ENCODE measurements around the gene SDHC.
"Not testable (repeated sequence)": the region's sequence is repeated elsewhere in the genome, so short reads cannot be mapped to it uniquely, and the experiment has no call there.

Gene SDHC

DNA sequence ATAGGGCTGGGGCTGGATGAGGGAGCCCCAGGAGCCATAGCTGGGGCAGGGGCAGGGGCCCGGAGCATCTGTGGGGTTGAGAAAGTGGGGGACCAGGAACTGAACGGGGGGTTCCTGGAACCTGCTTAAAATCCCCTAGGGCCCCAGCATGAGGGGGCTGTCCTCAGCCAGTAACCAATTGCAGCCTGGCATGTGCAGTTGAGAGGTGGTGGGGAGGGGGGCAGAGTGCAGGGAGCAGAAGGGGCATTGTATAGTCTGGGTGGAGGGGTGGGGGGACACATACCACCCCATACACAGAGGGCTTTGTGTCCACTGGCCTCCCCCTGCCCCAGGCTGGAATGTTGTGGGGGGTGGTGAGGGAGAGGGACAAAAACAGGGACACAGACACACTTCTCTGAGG, 4.3 kb upstream of the SDHC start, which contains the start of gene MPZ:
TSS of gene MPZ (minus strand) at position 101 of the 400 bp plus-strand sequence. CDS start at position 38, 63 bp downstream.
- TF ChIP-seq, protein P1, sequence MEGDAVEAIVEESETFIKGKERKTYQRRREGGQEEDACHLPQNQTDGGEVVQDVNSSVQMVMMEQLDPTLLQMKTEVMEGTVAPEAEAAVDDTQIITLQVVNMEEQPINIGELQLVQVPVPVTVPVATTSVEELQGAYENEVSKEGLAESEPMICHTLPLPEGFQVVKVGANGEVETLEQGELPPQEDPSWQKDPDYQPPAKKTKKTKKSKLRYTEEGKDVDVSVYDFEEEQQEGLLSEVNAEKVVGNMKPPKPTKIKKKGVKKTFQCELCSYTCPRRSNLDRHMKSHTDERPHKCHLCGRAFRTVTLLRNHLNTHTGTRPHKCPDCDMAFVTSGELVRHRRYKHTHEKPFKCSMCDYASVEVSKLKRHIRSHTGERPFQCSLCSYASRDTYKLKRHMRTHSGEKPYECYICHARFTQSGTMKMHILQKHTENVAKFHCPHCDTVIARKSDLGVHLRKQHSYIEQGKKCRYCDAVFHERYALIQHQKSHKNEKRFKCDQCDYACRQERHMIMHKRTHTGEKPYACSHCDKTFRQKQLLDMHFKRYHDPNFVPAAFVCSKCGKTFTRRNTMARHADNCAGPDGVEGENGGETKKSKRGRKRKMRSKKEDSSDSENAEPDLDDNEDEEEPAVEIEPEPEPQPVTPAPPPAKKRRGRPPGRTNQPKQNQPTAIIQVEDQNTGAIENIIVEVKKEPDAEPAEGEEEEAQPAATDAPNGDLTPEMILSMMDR (IDR thresholded peaks at IDR 0.05; ENCODE audit: borderline replicate concordance, insufficient read depth, low read depth, low read length), result no peak
- H3K4me3 ChIP-seq (ENCODE audit: low read depth, low read length), result no peak within 1 kb of the TSS

DNA sequence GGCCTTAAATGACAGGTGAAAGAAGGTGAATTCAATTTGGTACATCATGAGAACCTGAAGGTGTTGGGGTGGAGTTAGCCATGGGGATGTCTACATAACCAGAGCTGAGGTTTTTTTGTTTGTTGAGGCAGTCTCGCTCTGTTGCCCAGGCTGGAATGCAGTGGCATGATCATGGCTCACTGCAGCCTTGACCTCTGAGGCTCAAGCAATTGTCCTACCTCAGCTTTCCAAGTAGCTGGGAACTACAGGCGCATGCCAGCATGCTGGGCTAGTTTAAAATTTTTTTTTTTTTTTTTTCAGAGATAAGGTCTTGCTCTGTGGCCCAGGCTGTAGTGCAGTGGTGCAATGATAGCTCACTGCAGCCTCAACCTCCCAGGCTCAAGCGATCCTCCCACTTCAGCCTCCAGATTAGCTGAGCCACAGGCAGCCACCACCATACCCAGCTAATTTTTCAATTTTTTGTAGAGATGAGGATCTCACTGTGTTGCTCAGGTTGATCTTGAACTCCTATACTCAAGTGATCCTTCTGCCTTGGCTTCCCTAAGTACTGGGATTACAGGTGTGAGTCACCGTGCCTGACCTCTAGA, 2.5 kb upstream of the SDHC start:
- H3K4me3 ChIP-seq (ENCODE audit: low read depth, low read length), result no peak overlapping the region
- TF ChIP-seq, protein P1 (IDR thresholded peaks at IDR 0.05; ENCODE audit: borderline replicate concordance, insufficient read depth, low read depth, low read length), result no peak

DNA sequence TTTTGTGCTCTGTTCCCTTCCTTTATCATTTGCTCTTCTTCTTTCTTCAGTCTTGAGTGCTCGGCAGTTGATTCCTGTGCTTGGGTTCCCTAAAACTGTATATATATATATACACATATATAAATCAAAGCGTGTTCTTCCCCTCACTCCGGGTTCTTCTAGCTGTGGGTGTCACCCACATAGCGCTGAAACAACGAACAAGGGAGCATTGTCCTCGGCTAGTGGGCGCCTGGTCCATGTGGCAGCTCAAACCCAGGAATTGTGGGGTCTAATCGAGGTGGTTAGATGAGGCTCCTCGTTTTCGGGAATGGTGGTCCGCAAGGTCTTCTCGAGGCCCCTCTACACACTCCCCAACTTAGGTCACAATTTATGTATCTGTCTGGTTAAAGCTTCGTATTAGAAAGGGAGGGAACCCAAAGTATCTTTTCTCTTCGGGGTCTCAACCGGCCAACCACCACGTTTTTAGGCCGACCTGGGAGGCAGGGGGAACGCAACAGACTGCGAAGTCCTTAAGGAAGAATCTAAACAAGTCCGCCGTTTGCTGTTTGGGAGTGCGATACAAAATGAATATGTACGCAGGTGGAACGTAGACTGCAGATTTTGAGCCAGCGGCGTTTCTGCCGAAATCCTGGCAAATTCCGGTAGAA, 504 bp upstream of the SDHC start:
- TF ChIP-seq, protein P1 (IDR thresholded peaks at IDR 0.05; ENCODE audit: borderline replicate concordance, insufficient read depth, low read depth, low read length), result no peak
- peak overlapping the region; percentile 80 for H3K4me3 ChIP-seq (ENCODE audit: low read depth, low read length)

DNA sequence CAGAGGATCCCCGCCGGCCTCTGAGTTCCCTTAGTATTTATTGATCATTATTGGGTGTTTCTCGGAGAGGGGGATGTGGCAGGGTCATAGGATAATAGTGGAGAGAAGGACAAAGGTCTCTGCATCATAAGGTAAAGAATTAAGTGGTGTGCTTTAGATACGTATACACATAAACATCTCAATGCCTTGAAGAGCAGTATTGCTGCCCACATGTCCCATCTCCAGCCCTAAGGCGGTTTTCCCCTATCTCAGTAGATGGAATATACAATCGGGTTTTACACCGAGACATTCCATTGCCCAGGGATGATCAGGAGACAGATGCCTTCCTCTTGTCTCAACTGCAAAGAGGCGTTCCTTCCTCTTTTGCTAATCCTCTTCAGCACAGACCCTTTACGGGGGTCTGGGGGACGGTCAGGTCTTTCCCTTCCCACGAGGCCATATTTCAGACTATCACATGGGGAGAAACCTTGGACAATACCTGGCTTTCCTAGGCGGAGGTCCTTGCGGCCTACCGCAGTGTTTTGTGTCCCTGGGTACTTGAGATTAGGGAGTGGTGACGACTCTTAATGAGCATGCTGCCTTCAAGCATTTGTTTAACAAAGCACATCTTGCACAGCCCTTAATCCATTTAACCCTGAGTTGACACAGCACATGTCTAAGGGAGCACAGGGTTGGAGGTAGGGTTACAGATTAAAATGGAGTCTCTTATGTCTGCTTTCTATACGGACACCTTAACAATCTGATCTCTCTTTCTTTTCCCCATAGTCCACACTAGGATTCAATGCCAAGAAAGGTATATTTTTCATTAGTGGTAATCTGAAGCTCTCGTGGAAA, 1.9 kb downstream of the SDHC start:
- H3K4me3 ChIP-seq (ENCODE audit: low read depth, low read length), result not testable (repeated sequence)

DNA sequence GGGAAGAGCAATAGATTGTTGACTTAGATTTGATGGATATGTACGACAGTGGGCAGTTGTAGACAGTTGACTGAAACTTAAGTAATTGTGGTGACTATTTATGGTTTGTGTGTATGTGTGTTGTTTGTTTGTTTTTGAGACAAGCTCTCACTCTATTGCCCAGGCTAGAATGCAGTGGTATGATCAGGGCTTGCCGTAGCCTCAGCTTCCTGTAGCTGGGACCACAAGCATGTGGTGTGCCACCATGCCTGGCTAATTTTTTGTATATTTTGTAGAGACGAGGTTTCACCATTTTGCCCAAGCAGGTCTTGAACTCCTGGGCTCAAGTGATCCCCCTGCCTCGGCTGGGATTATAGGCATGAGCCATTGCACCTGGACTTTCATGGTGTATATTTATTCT, 9.8 kb downstream of the SDHC start:
- TF ChIP-seq, protein P1 (IDR thresholded peaks at IDR 0.05; ENCODE audit: borderline replicate concordance, insufficient read depth, low read depth, low read length), result no peak
- H3K4me3 ChIP-seq (ENCODE audit: low read depth, low read length), result no peak overlapping the region

DNA sequence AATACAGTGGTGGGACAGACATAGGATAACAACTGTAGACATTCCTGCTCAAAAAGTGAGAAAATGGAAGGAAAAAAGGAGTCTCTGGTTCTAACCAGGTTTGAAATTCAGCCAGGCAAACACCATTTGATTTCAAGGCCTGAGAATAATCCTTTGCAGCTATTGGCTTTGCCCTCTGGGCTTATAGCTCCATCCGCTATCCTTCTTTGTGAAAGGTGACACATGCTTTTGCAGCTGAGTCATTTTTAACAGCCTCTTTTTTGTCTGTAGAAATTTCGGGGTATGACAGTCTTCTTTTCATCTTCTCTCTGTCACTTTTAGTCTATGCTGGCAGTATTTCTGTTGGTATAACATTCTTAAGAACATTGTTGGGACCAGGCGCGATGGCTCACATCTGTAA, 16.2 kb downstream of the SDHC start:
- TF ChIP-seq, protein P1 (IDR thresholded peaks at IDR 0.05; ENCODE audit: borderline replicate concordance, insufficient read depth, low read depth, low read length), result no peak
- H3K4me3 ChIP-seq (ENCODE audit: low read depth, low read length), result no peak overlapping the region

DNA sequence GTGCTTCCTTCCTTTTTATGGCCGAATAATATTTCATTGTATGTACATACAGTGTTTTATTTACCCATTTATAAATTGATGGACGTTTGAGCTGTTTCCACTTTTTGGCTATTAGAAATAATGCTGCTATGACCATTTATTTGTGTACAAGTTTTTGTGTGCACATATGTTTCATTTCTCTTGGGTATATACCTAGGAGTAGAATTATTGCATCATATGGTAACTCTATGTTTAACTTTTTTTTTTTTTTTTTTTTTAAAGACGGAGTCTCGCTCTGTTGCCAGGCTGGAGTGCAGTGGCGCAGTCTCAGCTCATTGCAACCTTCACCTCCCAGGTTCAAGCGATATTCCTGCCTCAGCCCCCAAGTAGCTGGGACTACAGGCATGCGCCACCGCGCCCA, 19.0 kb downstream of the SDHC start:
- TF ChIP-seq, protein P1 (IDR thresholded peaks at IDR 0.05; ENCODE audit: borderline replicate concordance, insufficient read depth, low read depth, low read length), result no peak
- H3K4me3 ChIP-seq (ENCODE audit: low read depth, low read length), result no peak overlapping the region
